ENCODE results near the gene GRWD1.

- TF ChIP-seq CTCF (IDR thresholded peaks at IDR 0.05) = no peak
- no peak for TF ChIP-seq EZH2 (IDR thresholded peaks at IDR 0.05; ENCODE audit: borderline replicate concordance, insufficient read depth, low read depth, low read length, poor library complexity, severe bottlenecking)
Measured at GRCh38 chr19:48473161-48473966, 27.6 kb downstream of the GRWD1 start.

Data from B cell (primary cell).